Spleen (tissue), 7 donors: ENCODE measurements around the gene BARX2.

ENCODE experiments used
- POLR2A ChIP-seq, 3 donors: fragments of 450-650 bp; IDR thresholded peaks; one replicate each; pipeline ENCODE4 v1.5.1; 2017; ENCODE audit warnings: antibody characterized with exemption in 3 of 3, mild to moderate bottlenecking in 1 of 3
- POLR2AphosphoS5 ChIP-seq, 3 donors: sonication (generic); formaldehyde crosslinking; IDR thresholded peaks; one replicate each; pipeline ENCODE4 v1.5.1; 2017; ENCODE audit warnings: antibody characterized with exemption in 3 of 3
- TF ChIP-seq, protein P1 (sequence below), 11 experiments: fragments of 200-600 bp in 7 of 11; fragments of 450-650 bp in 4 of 11; sonication (generic) in 4 of 11; IDR thresholded peaks in 8 of 11; conservative IDR thresholded peaks in 3 of 11; 1 replicate in 7 of 11; 2 replicates in 4 of 11; pipeline versions ENCODE4 v1.4.0 to v1.8.0; 2016 to 2021; ENCODE audit warnings: antibody characterized with exemption in 11 of 11, inconsistent platforms in 4 of 11, mild to moderate bottlenecking in 1 of 11
- donor health status: DM: no; HTN: no; CAD: no; lungs with moderate emphysema.
- donor health status: DM: no; HTN: no; CAD: no.
- donor health status: DM: no; HTN: no; CAD: no.

DNA sequence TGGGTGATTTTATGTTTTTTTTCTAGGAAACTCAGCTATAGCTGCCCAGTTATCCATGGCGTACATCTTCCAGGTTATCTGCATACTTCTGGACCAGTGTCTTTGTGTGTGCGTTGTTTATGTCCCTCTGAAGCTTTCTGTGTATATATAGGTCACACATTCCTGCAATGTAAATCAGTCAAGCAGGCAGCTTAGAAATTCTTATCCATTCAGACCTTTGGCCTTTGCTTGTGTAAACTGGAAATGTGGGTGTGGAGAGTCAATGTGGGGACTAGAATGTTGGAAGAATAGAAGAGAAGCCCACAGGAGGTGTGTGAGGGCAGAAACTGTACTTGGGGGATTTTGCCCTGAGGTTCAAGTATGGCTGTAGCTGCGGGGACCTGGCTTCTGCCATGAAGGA, 51.7 kb downstream of the BARX2 start:
- TF ChIP-seq, protein P1, sequence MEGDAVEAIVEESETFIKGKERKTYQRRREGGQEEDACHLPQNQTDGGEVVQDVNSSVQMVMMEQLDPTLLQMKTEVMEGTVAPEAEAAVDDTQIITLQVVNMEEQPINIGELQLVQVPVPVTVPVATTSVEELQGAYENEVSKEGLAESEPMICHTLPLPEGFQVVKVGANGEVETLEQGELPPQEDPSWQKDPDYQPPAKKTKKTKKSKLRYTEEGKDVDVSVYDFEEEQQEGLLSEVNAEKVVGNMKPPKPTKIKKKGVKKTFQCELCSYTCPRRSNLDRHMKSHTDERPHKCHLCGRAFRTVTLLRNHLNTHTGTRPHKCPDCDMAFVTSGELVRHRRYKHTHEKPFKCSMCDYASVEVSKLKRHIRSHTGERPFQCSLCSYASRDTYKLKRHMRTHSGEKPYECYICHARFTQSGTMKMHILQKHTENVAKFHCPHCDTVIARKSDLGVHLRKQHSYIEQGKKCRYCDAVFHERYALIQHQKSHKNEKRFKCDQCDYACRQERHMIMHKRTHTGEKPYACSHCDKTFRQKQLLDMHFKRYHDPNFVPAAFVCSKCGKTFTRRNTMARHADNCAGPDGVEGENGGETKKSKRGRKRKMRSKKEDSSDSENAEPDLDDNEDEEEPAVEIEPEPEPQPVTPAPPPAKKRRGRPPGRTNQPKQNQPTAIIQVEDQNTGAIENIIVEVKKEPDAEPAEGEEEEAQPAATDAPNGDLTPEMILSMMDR (IDR thresholded peaks at IDR 0.05 in 8 of 11, conservative IDR thresholded peaks at IDR 0.05 in 3 of 11) = no peak
- TF ChIP-seq POLR2A (IDR thresholded peaks at IDR 0.05) = no peak
- TF ChIP-seq POLR2AphosphoS5 (IDR thresholded peaks at IDR 0.05) = no peak
